ENCODE data around the gene CHCT1. TPM values are rescaled to one million over a fixed set of nuclear protein-coding genes. Genes with fewer than 3 reads are reported as not detected.
A peak's percentile ranks its signal among the peaks of the same experiment; 100 is the strongest.

The CHCT1 gene
- total and polyA plus RNA-seq, 5 donors from 2014 or later, result not detected

DNA sequence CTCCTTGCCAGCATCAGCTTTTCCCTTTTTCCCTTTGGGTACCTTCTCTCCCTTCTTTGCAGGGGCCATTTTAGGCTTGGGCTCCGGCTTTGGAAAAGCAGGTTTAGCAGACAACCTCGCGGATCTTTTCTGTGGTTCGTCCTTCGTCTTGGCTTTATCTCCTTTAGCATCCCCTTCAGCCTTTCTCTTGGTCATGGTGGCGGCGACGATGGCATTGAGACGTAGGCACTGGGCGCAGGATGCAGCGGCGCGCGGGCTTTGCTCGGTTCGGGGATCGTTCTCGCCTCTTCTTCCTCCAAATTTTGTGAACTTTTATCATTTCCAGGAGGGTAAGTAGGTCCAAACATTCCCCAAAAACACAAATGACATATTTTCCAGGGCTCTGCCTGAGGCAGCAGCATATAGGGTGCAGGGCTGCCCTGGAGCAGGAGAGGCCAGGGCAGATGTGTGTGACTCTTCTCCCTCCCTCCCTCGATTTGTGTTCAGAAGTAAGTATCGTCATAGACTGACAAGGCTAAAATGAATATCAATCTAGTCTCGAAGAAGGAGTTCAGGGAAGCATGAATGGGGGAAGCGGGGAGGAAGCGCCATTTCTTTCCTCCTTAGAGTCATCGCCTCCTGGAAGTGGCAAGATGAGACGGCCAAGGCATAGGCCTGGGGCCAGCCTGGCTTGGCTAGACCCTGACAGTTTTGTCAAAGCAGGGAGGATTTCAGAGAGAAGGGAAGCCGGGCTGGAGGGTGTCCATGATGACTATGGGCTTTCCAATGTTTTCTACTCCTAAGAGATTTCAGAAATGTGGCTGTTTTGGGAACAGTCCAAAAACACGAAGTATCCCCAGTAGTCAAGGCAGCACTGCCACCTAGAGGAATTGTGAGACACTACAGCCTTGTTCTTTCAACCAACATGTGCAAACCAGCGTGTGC lies 13.2 kb downstream of the CHCT1 start:
- Histone ChIP-seq H3K27ac (ENCODE audit: insufficient read depth, low read length, poor library complexity, severe bottlenecking) (no peak overlapping the region), H3K9me3 (ENCODE audit: control insufficient read depth in 2 of 2, low read length in 2 of 2) (no peaks in the 10 kb centered on the region), H3K36me3 (ENCODE audit: control insufficient read depth, insufficient read depth, low read length) (no peaks in the 10 kb centered on the region), H3K4me3 (ENCODE audit: low read depth, low read length) (no peak overlapping the region), H3K4me1 (ENCODE audit: control insufficient read depth, insufficient read depth, low read length, poor library complexity, severe bottlenecking) (no peaks in the 10 kb centered on the region), H3K27me3 (ENCODE audit: control insufficient read depth, insufficient read depth, low read length) (peaks cover 4% of the 10 kb centered on the region)
- Mint-ChIP-seq H3K36me3 (peaks cover 3% of the 10 kb centered on the region), H3K27ac (no peak overlapping the region), H3K9me3 (peaks cover 0 to 5% (median 0%) of the 10 kb centered on the region in 7 donors), H3K4me3 (no peak overlapping the region), H3K27me3 (peaks cover 19% of the 10 kb centered on the region), H3K4me1 (peaks cover 0 to 2% (median 0%) of the 10 kb centered on the region in 4 donors)
- ATAC-seq (ENCODE audit: low read depth in 2 of 2) (peak; percentile 55 to 58), DNase-seq (peak; percentile 42 to 66 (median 63))

- Histone ChIP-seq H3K27ac (ENCODE audit: insufficient read depth, low read length, poor library complexity, severe bottlenecking) (no peak overlapping the region), H3K36me3 (ENCODE audit: control insufficient read depth, insufficient read depth, low read length) (no peaks in the 10 kb centered on the region), H3K27me3 (ENCODE audit: control insufficient read depth, insufficient read depth, low read length) (peaks cover 2% of the 10 kb centered on the region), H3K9me3 (ENCODE audit: control insufficient read depth in 2 of 2, low read length in 2 of 2) (no peaks in the 10 kb centered on the region), H3K4me3 (ENCODE audit: low read depth, low read length) (no peak overlapping the region), H3K4me1 (ENCODE audit: control insufficient read depth, insufficient read depth, low read length, poor library complexity, severe bottlenecking) (no peaks in the 10 kb centered on the region)
- peaks cover 0 to 2% (median 0%) of the 10 kb centered on the region in 4 donors for H3K4me1 Mint-ChIP-seq
- DNase-seq (no peak), ATAC-seq (ENCODE audit: low read depth in 2 of 2) (no peak)
- H3K27ac Mint-ChIP-seq, result no peak overlapping the region
- peaks cover 0 to 5% (median 0%) of the 10 kb centered on the region in 7 donors for H3K9me3 Mint-ChIP-seq
- H3K36me3 Mint-ChIP-seq, result no peaks in the 10 kb centered on the region
- H3K27me3 Mint-ChIP-seq, result peaks cover 16% of the 10 kb centered on the region
- no peak overlapping the region for H3K4me3 Mint-ChIP-seq
These were observed 14.4 kb downstream of the CHCT1 start for GRCh38 chr17:60436676-60437075.

GRCh38 chr17:60439501-60439900 lies 17.2 kb downstream of the CHCT1 start:
- Histone ChIP-seq H3K27ac (ENCODE audit: insufficient read depth, low read length, poor library complexity, severe bottlenecking) (no peak overlapping the region), H3K36me3 (ENCODE audit: control insufficient read depth, insufficient read depth, low read length) (no peaks in the 10 kb centered on the region), H3K9me3 (ENCODE audit: control insufficient read depth in 2 of 2, low read length in 2 of 2) (no peaks in the 10 kb centered on the region), H3K4me1 (ENCODE audit: control insufficient read depth, insufficient read depth, low read length, poor library complexity, severe bottlenecking) (no peaks in the 10 kb centered on the region), H3K4me3 (ENCODE audit: low read depth, low read length) (no peak overlapping the region), H3K27me3 (ENCODE audit: control insufficient read depth, insufficient read depth, low read length) (no peaks in the 10 kb centered on the region)
- peaks cover 7% of the 10 kb centered on the region for H3K27me3 Mint-ChIP-seq
- DNase-seq, result no peak
- ATAC-seq (ENCODE audit: low read depth in 2 of 2), result no peak
- peaks cover 0 to 2% (median 0%) of the 10 kb centered on the region in 4 donors for H3K4me1 Mint-ChIP-seq
- no peak overlapping the region for H3K27ac Mint-ChIP-seq
- no peak overlapping the region for H3K4me3 Mint-ChIP-seq
- H3K9me3 Mint-ChIP-seq, result no peaks in the 10 kb centered on the region
- no peaks in the 10 kb centered on the region for H3K36me3 Mint-ChIP-seq

DNA sequence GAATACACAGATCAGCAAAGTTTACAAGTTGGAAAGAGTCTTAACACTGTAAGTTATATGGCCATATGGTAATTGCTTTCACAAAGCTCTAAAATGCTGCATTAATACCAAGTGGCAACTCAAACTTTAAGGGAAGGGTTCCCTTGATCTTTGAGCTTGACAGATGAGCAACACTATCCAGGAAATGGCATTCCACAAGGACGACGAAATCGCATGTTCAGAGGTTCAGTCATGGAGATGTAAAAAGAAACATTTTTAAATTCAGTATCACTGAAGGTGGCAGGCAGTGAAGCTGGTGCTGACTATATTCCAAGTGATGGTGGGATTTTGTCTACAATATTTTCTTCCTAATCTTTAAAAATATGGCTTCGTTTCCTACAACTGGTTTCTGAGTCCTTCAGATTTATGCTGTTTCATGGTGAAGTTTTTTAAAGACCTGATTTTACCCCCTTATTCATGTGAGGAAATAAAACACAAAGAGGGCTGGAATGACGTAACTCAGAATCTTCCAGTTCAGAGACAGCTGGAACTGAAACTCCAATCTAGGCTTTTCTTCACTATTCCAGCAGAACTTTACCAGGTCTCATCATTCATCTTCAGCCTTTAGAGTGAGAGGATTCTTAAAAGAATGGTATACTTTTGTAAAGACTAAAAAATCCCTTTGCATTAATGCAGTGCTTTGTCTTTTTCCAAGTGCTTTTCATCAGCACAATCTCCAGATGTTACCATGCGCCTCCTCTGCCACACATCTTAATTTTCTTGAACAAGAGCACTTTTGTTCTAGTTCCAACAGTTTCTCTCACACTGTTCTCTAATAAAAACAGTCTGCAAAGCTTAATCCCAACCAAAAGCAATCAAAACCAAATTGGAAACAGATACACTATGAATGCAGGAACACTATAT lies 20.2 kb downstream of the CHCT1 start:
- no peak overlapping the region for H3K4me3 Mint-ChIP-seq
- H3K27ac ChIP-seq (ENCODE audit: insufficient read depth, low read length, poor library complexity, severe bottlenecking), result no peak overlapping the region
- H3K4me3 ChIP-seq (ENCODE audit: low read depth, low read length), result no peak overlapping the region
- ATAC-seq (ENCODE audit: low read depth in 2 of 2), result no peak
- peaks cover 8% of the 10 kb centered on the region for H3K36me3 Mint-ChIP-seq
- H3K27me3 ChIP-seq (ENCODE audit: control insufficient read depth, insufficient read depth, low read length), result no peaks in the 10 kb centered on the region
- H3K4me1 ChIP-seq (ENCODE audit: control insufficient read depth, insufficient read depth, low read length, poor library complexity, severe bottlenecking), result no peaks in the 10 kb centered on the region
- H3K4me1 Mint-ChIP-seq, result no peaks in the 10 kb centered on the region
- H3K9me3 Mint-ChIP-seq, result no peaks in the 10 kb centered on the region
- DNase-seq, result no peak
- no peak overlapping the region for H3K27ac Mint-ChIP-seq
- H3K9me3 ChIP-seq (ENCODE audit: control insufficient read depth in 2 of 2, low read length in 2 of 2), result no peaks in the 10 kb centered on the region
- no peaks in the 10 kb centered on the region for H3K27me3 Mint-ChIP-seq
- H3K36me3 ChIP-seq (ENCODE audit: control insufficient read depth, insufficient read depth, low read length), result peaks cover 21% of the 10 kb centered on the region

- no peaks in the 10 kb centered on the region for H3K4me1 ChIP-seq (ENCODE audit: control insufficient read depth, insufficient read depth, low read length, poor library complexity, severe bottlenecking)
- peaks cover 32% of the 10 kb centered on the region for H3K36me3 ChIP-seq (ENCODE audit: control insufficient read depth, insufficient read depth, low read length)
- no peak for DNase-seq
- no peak overlapping the region for H3K27ac Mint-ChIP-seq
- no peaks in the 10 kb centered on the region for H3K27me3 Mint-ChIP-seq
- H3K9me3 Mint-ChIP-seq, result no peaks in the 10 kb centered on the region
- H3K27me3 ChIP-seq (ENCODE audit: control insufficient read depth, insufficient read depth, low read length), result no peaks in the 10 kb centered on the region
- H3K4me1 Mint-ChIP-seq, result no peaks in the 10 kb centered on the region
- H3K36me3 Mint-ChIP-seq, result peaks cover 15% of the 10 kb centered on the region
- no peak overlapping the region for H3K4me3 ChIP-seq (ENCODE audit: low read depth, low read length)
- no peak overlapping the region for H3K27ac ChIP-seq (ENCODE audit: insufficient read depth, low read length, poor library complexity, severe bottlenecking)
- H3K9me3 ChIP-seq (ENCODE audit: control insufficient read depth in 2 of 2, low read length in 2 of 2), result no peaks in the 10 kb centered on the region
- no peak for ATAC-seq (ENCODE audit: low read depth in 2 of 2)
- H3K4me3 Mint-ChIP-seq, result no peak overlapping the region
These were observed 21.4 kb downstream of the CHCT1 start for GRCh38 chr17:60443713-60444112.

DNA sequence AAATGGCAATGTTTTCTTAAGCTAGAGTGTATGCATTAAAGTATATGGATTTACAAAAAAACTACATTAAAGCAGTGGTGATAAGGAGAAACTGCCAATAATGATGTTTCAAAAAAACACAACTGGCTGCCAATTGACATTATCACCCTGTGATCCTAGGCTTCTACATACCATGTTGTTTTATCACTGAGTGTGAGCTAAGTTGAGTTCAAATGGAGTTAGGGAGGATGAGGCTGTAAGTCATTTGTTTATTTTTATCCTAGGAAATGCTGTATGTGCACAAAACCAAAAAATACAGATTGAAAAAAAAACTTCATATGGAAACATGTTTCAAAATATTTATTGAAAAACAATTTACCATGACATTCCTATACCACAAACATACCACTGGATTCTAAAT lies 22.9 kb downstream of the CHCT1 start:
- H3K9me3 ChIP-seq (ENCODE audit: control insufficient read depth in 2 of 2, low read length in 2 of 2), result no peaks in the 10 kb centered on the region
- H3K4me3 ChIP-seq (ENCODE audit: low read depth, low read length), result no peak overlapping the region
- H3K36me3 ChIP-seq (ENCODE audit: control insufficient read depth, insufficient read depth, low read length), result peaks cover 41% of the 10 kb centered on the region
- ATAC-seq (ENCODE audit: low read depth in 2 of 2) (no peak), DNase-seq (no peak)
- no peak overlapping the region for H3K27ac ChIP-seq (ENCODE audit: insufficient read depth, low read length, poor library complexity, severe bottlenecking)
- no peak overlapping the region for H3K4me3 Mint-ChIP-seq
- no peak overlapping the region for H3K27ac Mint-ChIP-seq
- H3K4me1 Mint-ChIP-seq, result no peaks in the 10 kb centered on the region
- H3K27me3 Mint-ChIP-seq, result no peaks in the 10 kb centered on the region
- no peaks in the 10 kb centered on the region for H3K9me3 Mint-ChIP-seq
- no peaks in the 10 kb centered on the region for H3K27me3 ChIP-seq (ENCODE audit: control insufficient read depth, insufficient read depth, low read length)
- H3K36me3 Mint-ChIP-seq, result peaks cover 20% of the 10 kb centered on the region
- no peaks in the 10 kb centered on the region for H3K4me1 ChIP-seq (ENCODE audit: control insufficient read depth, insufficient read depth, low read length, poor library complexity, severe bottlenecking)

- no peaks in the 10 kb centered on the region for H3K9me3 Mint-ChIP-seq
- Histone ChIP-seq H3K27me3 (ENCODE audit: control insufficient read depth, insufficient read depth, low read length) (no peaks in the 10 kb centered on the region), H3K4me1 (ENCODE audit: control insufficient read depth, insufficient read depth, low read length, poor library complexity, severe bottlenecking) (no peaks in the 10 kb centered on the region), H3K9me3 (ENCODE audit: control insufficient read depth in 2 of 2, low read length in 2 of 2) (no peaks in the 10 kb centered on the region), H3K36me3 (ENCODE audit: control insufficient read depth, insufficient read depth, low read length) (peaks cover 59% of the 10 kb centered on the region), H3K27ac (ENCODE audit: insufficient read depth, low read length, poor library complexity, severe bottlenecking) (no peak overlapping the region), H3K4me3 (ENCODE audit: low read depth, low read length) (no peak overlapping the region)
- no peak for DNase-seq
- no peak overlapping the region for H3K4me3 Mint-ChIP-seq
- H3K27ac Mint-ChIP-seq, result no peak overlapping the region
- H3K4me1 Mint-ChIP-seq, result no peaks in the 10 kb centered on the region
- no peak for ATAC-seq (ENCODE audit: low read depth in 2 of 2)
- no peaks in the 10 kb centered on the region for H3K27me3 Mint-ChIP-seq
- H3K36me3 Mint-ChIP-seq, result peaks cover 25% of the 10 kb centered on the region
These were observed 25.1 kb downstream of the CHCT1 start for GRCh38 chr17:60447375-60447774.
